Esophagus (tissue), 2 donors: Measurements from ENCODE around the gene SMNDC1. TPM values are rescaled to one million over a fixed set of nuclear protein-coding genes. Genes with fewer than 3 reads are reported as not detected.

Experiments
- H3K27ac ChIP-seq, 2 donors: one replicate each; pipeline ENCODE4 v1.5.1; 2013; ENCODE audit warnings: low read depth in 2 of 2, mild to moderate bottlenecking in 2 of 2, inconsistent platforms in 1 of 2, low read length in 1 of 2, moderate library complexity in 1 of 2
- H3K27me3 ChIP-seq, 2 donors: one replicate each; pipeline ENCODE4 v1.6.1; 2013; ENCODE audit warnings: low read length in 2 of 2, control low read depth in 1 of 2, mild to moderate bottlenecking in 1 of 2; ENCODE audit not compliant: insufficient read depth in 2 of 2, control insufficient read depth in 1 of 2
- H3K36me3 ChIP-seq, 2 donors: one replicate each; pipeline ENCODE4 v1.6.1; 2013; ENCODE audit warnings: low read length in 1 of 2; ENCODE audit not compliant: control insufficient read depth in 2 of 2, insufficient read depth in 2 of 2
- H3K4me1 ChIP-seq, 2 donors: one replicate each; pipeline ENCODE4 v1.6.1; 2013; ENCODE audit warnings: low read length in 1 of 2; ENCODE audit not compliant: control insufficient read depth in 2 of 2, insufficient read depth in 2 of 2
- H3K4me3 ChIP-seq, 2 donors: one replicate each; pipeline ENCODE4 v1.5.1; 2013; ENCODE audit warnings: low read length in 2 of 2, mild to moderate bottlenecking in 2 of 2, low read depth in 1 of 2, moderate library complexity in 1 of 2
- H3K9me3 ChIP-seq, 2 donors: one replicate each; pipeline ENCODE4 v1.6.1; 2013; ENCODE audit warnings: mild to moderate bottlenecking in 2 of 2, low read depth in 1 of 2, low read length in 1 of 2, moderate library complexity in 1 of 2; ENCODE audit not compliant: control insufficient read depth in 2 of 2, insufficient read depth in 1 of 2
- WGBS, 2 donors: extraction: QIAGEN DNeasy Blood & Tissue Kit; methylation state at CpG; one replicate each; pipeline ENCODE4 v1.1.7; 2013; 5-methylcytosine and 5-hydroxymethylcytosine counted together
- polyA plus RNA-seq, 2 donors: library from polyadenylated mRNA; stranded (reverse); fragments of 200-250 nt; gene quantifications; one replicate each; pipeline ENCODE4 v1.2.3, GENCODE V29; 2013
- donor health status: healthy with polysubstance abuse.
- donor health status: Bipolar disorder and iron deficiency.

The SMNDC1 gene
- polyA plus RNA-seq, 2 donors, result 7.8 to 11.1 TPM

GRCh38 chr10:110345286-110345685 lies 40.6 kb upstream of the SMNDC1 start:
- 83 to 85% methylated on average over 4 of the region's 4 CpGs for WGBS, 2 donors
- Histone ChIP-seq H3K36me3 (no peaks in the 10 kb centered on the region), H3K4me3 (no peak overlapping the region), H3K27ac (no peak overlapping the region), H3K4me1 (no peaks in the 10 kb centered on the region), H3K27me3 (no peaks in the 10 kb centered on the region), H3K9me3 (no peaks in the 10 kb centered on the region)

GRCh38 chr10:110344622-110345021 lies 39.9 kb upstream of the SMNDC1 start:
- H3K4me1 ChIP-seq, result no peaks in the 10 kb centered on the region
- 25 to 32% methylated on average over 2 of the region's 2 CpGs for WGBS, 2 donors

GRCh38 chr10:110343947-110344346 lies 39.2 kb upstream of the SMNDC1 start:
- H3K36me3 ChIP-seq, result no peaks in the 10 kb centered on the region
- H3K4me1 ChIP-seq, result no peaks in the 10 kb centered on the region
- no peak overlapping the region for H3K4me3 ChIP-seq
- no peaks in the 10 kb centered on the region for H3K9me3 ChIP-seq
- no peak overlapping the region for H3K27ac ChIP-seq
- H3K27me3 ChIP-seq, result no peaks in the 10 kb centered on the region
- WGBS, 2 donors, result 88 to 90% methylated on average over 5 of the region's 5 CpGs

More at GRCh38 chr10:110344622-110345021, 39.9 kb upstream of the SMNDC1 start:
- Histone ChIP-seq H3K4me3 (no peak overlapping the region), H3K27me3 (no peaks in the 10 kb centered on the region), H3K27ac (no peak overlapping the region), H3K9me3 (no peaks in the 10 kb centered on the region), H3K36me3 (no peaks in the 10 kb centered on the region)

GRCh38 chr10:110340816-110341215 lies 36.1 kb upstream of the SMNDC1 start:
- Histone ChIP-seq H3K4me1 (peaks cover 0 to 5% of the 10 kb centered on the region in 2 donors), H3K9me3 (no peaks in the 10 kb centered on the region), H3K27me3 (no peaks in the 10 kb centered on the region), H3K27ac (no peak overlapping the region), H3K4me3 (no peak overlapping the region), H3K36me3 (no peaks in the 10 kb centered on the region)
- 87 to 91% methylated on average over 6 of the region's 6 CpGs for WGBS, 2 donors

- H3K27me3 ChIP-seq, result no peaks in the 10 kb centered on the region
- no peak overlapping the region for H3K4me3 ChIP-seq
- WGBS, 2 donors, result 91 to 95% methylated on average over 4 of the region's 4 CpGs
- H3K36me3 ChIP-seq, result no peaks in the 10 kb centered on the region
- no peaks in the 10 kb centered on the region for H3K9me3 ChIP-seq
- peaks cover 0 to 8% of the 10 kb centered on the region in 2 donors for H3K4me1 ChIP-seq
- no peak overlapping the region for H3K27ac ChIP-seq
Observed at GRCh38 chr10:110340122-110340521, 35.4 kb upstream of the SMNDC1 start.

GRCh38 chr10:110337906-110338305 lies 33.2 kb upstream of the SMNDC1 start:
- no peak overlapping the region for H3K4me3 ChIP-seq
- no peaks in the 10 kb centered on the region for H3K9me3 ChIP-seq
- no peak overlapping the region for H3K27ac ChIP-seq
- WGBS, 2 donors, result 92 to 95% methylated on average over 3 of the region's 3 CpGs
- H3K4me1 ChIP-seq, result peaks cover 0 to 8% of the 10 kb centered on the region in 2 donors
- no peaks in the 10 kb centered on the region for H3K36me3 ChIP-seq
- H3K27me3 ChIP-seq, result no peaks in the 10 kb centered on the region

- H3K9me3 ChIP-seq, result no peaks in the 10 kb centered on the region
- 84 to 90% methylated on average over 4 of the region's 4 CpGs for WGBS, 2 donors
- H3K27ac ChIP-seq, result no peak overlapping the region
- H3K4me3 ChIP-seq, result no peak overlapping the region
- no peaks in the 10 kb centered on the region for H3K36me3 ChIP-seq
- H3K27me3 ChIP-seq, result no peaks in the 10 kb centered on the region
- peaks cover 0 to 8% of the 10 kb centered on the region in 2 donors for H3K4me1 ChIP-seq
Observed at GRCh38 chr10:110337401-110337800, 32.7 kb upstream of the SMNDC1 start.

GRCh38 chr10:110336111-110336721 lies 31.5 kb upstream of the SMNDC1 start:
- WGBS, 2 donors, result 33 to 39% methylated on average over 10 of the region's 10 CpGs
- peaks cover 0 to 4% of the 10 kb centered on the region in 2 donors for H3K9me3 ChIP-seq
- no peaks in the 10 kb centered on the region for H3K36me3 ChIP-seq
- no peaks in the 10 kb centered on the region for H3K27me3 ChIP-seq
- H3K4me1 ChIP-seq, result peaks cover 0 to 8% of the 10 kb centered on the region in 2 donors
- H3K4me3 ChIP-seq, result no peak overlapping the region
- H3K27ac ChIP-seq, result peak overlapping the region; percentile 73 to 86

GRCh38 chr10:110335314-110336064 lies 30.8 kb upstream of the SMNDC1 start:
- H3K9me3 ChIP-seq, result peaks cover 0 to 10% of the 10 kb centered on the region in 2 donors
- 58 to 60% methylated on average over 7 of the region's 7 CpGs for WGBS, 2 donors
- peak overlapping the region; percentile 68 to 86 for H3K27ac ChIP-seq
- no peaks in the 10 kb centered on the region for H3K27me3 ChIP-seq
- peaks cover 0 to 8% of the 10 kb centered on the region in 2 donors for H3K4me1 ChIP-seq
- H3K4me3 ChIP-seq, result no peak overlapping the region
- no peaks in the 10 kb centered on the region for H3K36me3 ChIP-seq
